Neural progenitor cell (in vitro differentiated cells): Measurements from ENCODE around the gene PHGDH. TPM values are rescaled to one million over a fixed set of nuclear protein-coding genes. Genes with fewer than 3 reads are reported as not detected.

Experiments used
- DNase-seq: peaks from one replicate; pipeline ENCODE4 v3.0.0-alpha.2; 2016; ENCODE audit warnings: low spot score
- H2AFZ ChIP-seq: fragments of 200-600 bp; sonication (generic); replicated peaks from 2 replicates; pipeline ENCODE4 v1.6.1; 2016; ENCODE audit warnings: antibody characterized with exemption
- H3F3A ChIP-seq: fragments of 200-600 bp; sonication (generic); 2 replicates; pipeline ENCODE4 v1.6.1; 2016; ENCODE audit warnings: antibody characterized with exemption, low read depth
- H3K27ac ChIP-seq: fragments of 200-600 bp; sonication (generic); 2 replicates; pipeline ENCODE4 v1.5.1; 2016; ENCODE audit warnings: mild to moderate bottlenecking
- H3K27me3 ChIP-seq: fragments of 200-600 bp; sonication (generic); 2 replicates; pipeline ENCODE4 v1.6.1; 2016; ENCODE audit warnings: mild to moderate bottlenecking, moderate library complexity
- H3K36me3 ChIP-seq: fragments of 200-600 bp; sonication (generic); 2 replicates; pipeline ENCODE4 v1.5.1; 2016
- H3K4me1 ChIP-seq: fragments of 200-600 bp; sonication (generic); 2 replicates; pipeline ENCODE4 v1.6.1; 2016; ENCODE audit warnings: mixed run types
- H3K4me2 ChIP-seq: fragments of 200-600 bp; sonication (generic); 2 replicates; pipeline ENCODE4 v1.6.1; 2016
- H3K4me3 ChIP-seq: fragments of 200-600 bp; sonication (generic); 2 replicates; pipeline ENCODE4 v1.5.1; 2016
- H3K79me2 ChIP-seq: fragments of 200-600 bp; sonication (generic); 2 replicates; pipeline ENCODE4 v1.6.1; 2016; ENCODE audit warnings: low read depth
- H3K9ac ChIP-seq: fragments of 200-600 bp; sonication (generic); 2 replicates; pipeline ENCODE4 v1.6.1; 2016
- H3K9me3 ChIP-seq: fragments of 200-600 bp; sonication (generic); 2 replicates; pipeline ENCODE4 v1.5.1; 2016; ENCODE audit warnings: low read depth
- H4K20me1 ChIP-seq: fragments of 200-600 bp; sonication (generic); 2 replicates; pipeline ENCODE4 v1.6.1; 2016; ENCODE audit warnings: low read depth
- H3K27ac Mint-ChIP-seq: 3 replicates; pipeline ENCODE4 v1.8.0; 2021; ENCODE audit warnings: mixed read lengths
- H3K27me3 Mint-ChIP-seq: 2 replicates; pipeline ENCODE4 v1.8.0; 2022; ENCODE audit warnings: low read depth, mild to moderate bottlenecking, inconsistent platforms, moderate library complexity, mixed read lengths; ENCODE audit not compliant: insufficient read depth
- H3K36me3 Mint-ChIP-seq: 3 replicates; pipeline ENCODE4 v1.8.0; 2021; ENCODE audit warnings: mixed read lengths
- H3K4me1 Mint-ChIP-seq: 3 replicates; pipeline ENCODE4 v1.8.0; 2021; ENCODE audit warnings: mixed read lengths
- H3K4me3 Mint-ChIP-seq: 3 replicates; pipeline ENCODE4 v1.8.0; 2021; ENCODE audit warnings: mild to moderate bottlenecking, moderate library complexity, mixed read lengths
- H3K9me3 Mint-ChIP-seq: 3 replicates; pipeline ENCODE4 v1.8.0; 2020; ENCODE audit warnings: mixed read lengths
- CTCF ChIP-seq: fragments of 200-600 bp; sonication (generic); IDR thresholded peaks from 2 replicates; pipeline ENCODE4 v1.5.1; 2017; ENCODE audit warnings: antibody characterized with exemption, mild to moderate bottlenecking
- EZH2 ChIP-seq: fragments of 200-600 bp; sonication (generic); IDR thresholded peaks from 2 replicates; pipeline ENCODE4 v1.6.1; 2017; ENCODE audit warnings: antibody characterized with exemption, mild to moderate bottlenecking, moderate library complexity
- EZH2phosphoT487 ChIP-seq: fragments of 200-600 bp; sonication (generic); IDR thresholded peaks from 2 replicates; pipeline ENCODE4 v1.6.1; 2017; ENCODE audit warnings: antibody characterized with exemption
- total RNA-seq: library from RNA; depleted of rRNA; stranded (reverse); fragments of >200 nt; gene quantifications from 2 replicates; pipeline ENCODE4 v1.2.3, GENCODE V29; 2015; ENCODE audit warnings: low replicate concordance

PHGDH gene
- total RNA-seq, 1 donor from 2014 or later: 166 TPM

GRCh38 chr1:119744598-119744942 is 32.8 kb downstream of the PHGDH start:
- H3K9ac ChIP-seq: no peak overlapping the region
- H3F3A ChIP-seq: peaks cover 26% of the 10 kb centered on the region
- no peak for DNase-seq
- H2AFZ ChIP-seq: no peak overlapping the region
- no peak overlapping the region for H3K27ac Mint-ChIP-seq
- peaks cover 13% of the 10 kb centered on the region for H3K4me1 ChIP-seq
- no peaks in the 10 kb centered on the region for H3K79me2 ChIP-seq
- no peaks in the 10 kb centered on the region for H4K20me1 ChIP-seq
- no peaks in the 10 kb centered on the region for H3K9me3 ChIP-seq
- H3K9me3 Mint-ChIP-seq: no peaks in the 10 kb centered on the region
- no peak overlapping the region for H3K4me2 ChIP-seq
- peaks cover 3% of the 10 kb centered on the region for H3K27me3 Mint-ChIP-seq
- H3K27me3 ChIP-seq: no peaks in the 10 kb centered on the region
- H3K36me3 Mint-ChIP-seq: peaks cover 23% of the 10 kb centered on the region
- TF ChIP-seq EZH2: no peak
- no peak for TF ChIP-seq CTCF
- TF ChIP-seq EZH2phosphoT487: no peak
- H3K4me3 ChIP-seq: no peak overlapping the region
- no peaks in the 10 kb centered on the region for H3K36me3 ChIP-seq
- H3K4me1 Mint-ChIP-seq: peaks cover 6% of the 10 kb centered on the region
- H3K4me3 Mint-ChIP-seq: no peak overlapping the region
- H3K27ac ChIP-seq: no peak overlapping the region

GRCh38 chr1:119745034-119745433 is 33.3 kb downstream of the PHGDH start:
- Histone ChIP-seq H3K27me3 (no peaks in the 10 kb centered on the region), H3K27ac (no peak overlapping the region), H3K4me2 (no peak overlapping the region), H3K4me1 (peaks cover 13% of the 10 kb centered on the region), H3K4me3 (no peak overlapping the region), H4K20me1 (no peaks in the 10 kb centered on the region), H3K9ac (no peak overlapping the region), H3K79me2 (no peaks in the 10 kb centered on the region), H3K36me3 (no peaks in the 10 kb centered on the region), H2AFZ (no peak overlapping the region), H3K9me3 (no peaks in the 10 kb centered on the region), H3F3A (peaks cover 26% of the 10 kb centered on the region)
- Mint-ChIP-seq H3K4me3 (no peak overlapping the region), H3K36me3 (peaks cover 23% of the 10 kb centered on the region), H3K27ac (no peak overlapping the region), H3K9me3 (no peaks in the 10 kb centered on the region), H3K27me3 (peaks cover 3% of the 10 kb centered on the region), H3K4me1 (peaks cover 6% of the 10 kb centered on the region)
- TF ChIP-seq EZH2phosphoT487: no peak
- TF ChIP-seq CTCF: no peak
- no peak for DNase-seq

GRCh38 chr1:119747451-119747850 is 35.7 kb downstream of the PHGDH start:
- H3K27me3 ChIP-seq: no peaks in the 10 kb centered on the region
- peak overlapping the region; percentile 58 for H2AFZ ChIP-seq
- H3K9ac ChIP-seq: no peak overlapping the region
- H3K27ac ChIP-seq: peak overlapping the region; percentile 83
- Mint-ChIP-seq H3K9me3 (no peaks in the 10 kb centered on the region), H3K4me1 (peaks cover 6% of the 10 kb centered on the region), H3K27ac (no peak overlapping the region), H3K27me3 (peaks cover 5% of the 10 kb centered on the region), H3K36me3 (peaks cover 12% of the 10 kb centered on the region), H3K4me3 (no peak overlapping the region)
- H3K4me1 ChIP-seq: peaks cover 13% of the 10 kb centered on the region
- no peaks in the 10 kb centered on the region for H3K79me2 ChIP-seq
- peak; percentile 67 for DNase-seq
- TF ChIP-seq EZH2: no peak
- TF ChIP-seq CTCF: no peak
- no peak for TF ChIP-seq EZH2phosphoT487
- no peaks in the 10 kb centered on the region for H3K9me3 ChIP-seq
- H3K4me3 ChIP-seq: no peak overlapping the region
- no peaks in the 10 kb centered on the region for H4K20me1 ChIP-seq
- peaks cover 26% of the 10 kb centered on the region for H3F3A ChIP-seq
- H3K36me3 ChIP-seq: no peaks in the 10 kb centered on the region
- H3K4me2 ChIP-seq: peak overlapping the region; percentile 44

GRCh38 chr1:119748040-119748439 is 36.3 kb downstream of the PHGDH start:
- no peak overlapping the region for H3K9ac ChIP-seq
- H3K9me3 ChIP-seq: no peaks in the 10 kb centered on the region
- no peaks in the 10 kb centered on the region for H3K36me3 ChIP-seq
- Mint-ChIP-seq H3K9me3 (no peaks in the 10 kb centered on the region), H3K27ac (no peak overlapping the region), H3K4me1 (peaks cover 6% of the 10 kb centered on the region), H3K4me3 (no peak overlapping the region), H3K36me3 (peaks cover 11% of the 10 kb centered on the region), H3K27me3 (peaks cover 7% of the 10 kb centered on the region)
- no peak overlapping the region for H3K27ac ChIP-seq
- no peaks in the 10 kb centered on the region for H4K20me1 ChIP-seq
- no peak overlapping the region for H3K4me2 ChIP-seq
- no peaks in the 10 kb centered on the region for H3K79me2 ChIP-seq
- H3F3A ChIP-seq: peaks cover 26% of the 10 kb centered on the region
- no peaks in the 10 kb centered on the region for H3K27me3 ChIP-seq
- TF ChIP-seq EZH2phosphoT487 (no peak), CTCF (no peak), EZH2 (no peak)
- no peak overlapping the region for H3K4me3 ChIP-seq
- no peak for DNase-seq
- H2AFZ ChIP-seq: peak overlapping the region; percentile 58
- peaks cover 13% of the 10 kb centered on the region for H3K4me1 ChIP-seq
